GM19463 (cell line): ENCODE measurements around the gene PSMD4.
"Not testable (repeated sequence)": the region's sequence is repeated elsewhere in the genome, so short reads cannot be mapped to it uniquely, and the experiment has no call there.

Source experiments
- ATAC-seq: cut with Tn5 transposase; IDR thresholded peaks from one replicate; pipeline ENCODE4 v1.9.1; 2021; ENCODE audit warnings: mild to moderate bottlenecking, moderate library complexity; ENCODE audit not compliant: unreplicated experiment

PSMD4 gene

DNA sequence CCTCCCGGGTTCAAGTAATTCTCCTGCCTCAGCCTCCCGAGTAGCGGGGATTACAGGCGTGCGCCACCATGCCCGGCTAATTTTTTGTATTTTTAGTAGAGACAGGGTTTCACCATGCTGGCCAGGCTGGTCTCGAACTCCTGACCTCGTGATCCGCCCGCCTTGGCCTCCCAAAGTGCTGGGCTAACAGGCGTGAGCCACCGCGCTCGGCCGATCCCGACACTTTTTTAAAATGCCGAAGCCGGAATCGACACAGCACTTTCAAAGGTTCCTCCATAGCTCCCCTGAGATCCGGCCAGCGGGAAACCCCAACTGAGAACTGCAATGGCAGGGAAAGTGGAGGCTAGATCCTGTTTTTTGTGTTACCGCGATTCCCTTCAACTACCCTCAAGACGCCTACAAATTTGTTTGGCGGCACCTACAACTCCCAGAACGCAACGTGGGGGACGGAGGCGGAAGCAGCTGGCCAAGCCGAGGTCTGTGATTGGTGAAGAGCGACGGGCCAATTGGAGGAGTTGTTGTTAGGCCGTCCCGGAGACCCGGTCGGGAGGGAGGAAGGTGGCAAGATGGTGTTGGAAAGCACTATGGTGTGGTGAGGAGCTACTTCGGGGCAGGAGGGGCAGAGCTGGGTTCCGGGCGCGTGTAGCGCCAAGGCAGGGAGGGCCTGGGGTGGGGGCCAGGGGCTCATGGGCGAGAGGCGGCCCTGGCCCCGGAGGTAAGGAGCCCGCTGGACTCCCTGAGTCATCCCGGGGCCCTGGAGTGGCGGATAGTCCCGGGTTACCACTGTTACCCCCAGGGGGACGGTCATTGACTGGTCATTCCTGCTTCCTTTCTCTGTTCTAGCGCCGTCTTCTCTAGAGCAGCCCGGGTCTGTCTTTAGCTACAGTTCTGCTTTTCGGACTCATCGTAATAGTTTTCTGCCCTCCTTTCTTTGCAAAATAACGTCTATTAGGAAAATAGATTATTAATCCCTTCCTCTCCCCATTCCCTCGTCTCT is at the start of gene PSMD4:
TSS of gene PSMD4 (plus strand) at position 518 of the 997 bp plus-strand sequence. CDS start at position 567, 49 bp downstream.
- peak; percentile 95 for ATAC-seq

DNA sequence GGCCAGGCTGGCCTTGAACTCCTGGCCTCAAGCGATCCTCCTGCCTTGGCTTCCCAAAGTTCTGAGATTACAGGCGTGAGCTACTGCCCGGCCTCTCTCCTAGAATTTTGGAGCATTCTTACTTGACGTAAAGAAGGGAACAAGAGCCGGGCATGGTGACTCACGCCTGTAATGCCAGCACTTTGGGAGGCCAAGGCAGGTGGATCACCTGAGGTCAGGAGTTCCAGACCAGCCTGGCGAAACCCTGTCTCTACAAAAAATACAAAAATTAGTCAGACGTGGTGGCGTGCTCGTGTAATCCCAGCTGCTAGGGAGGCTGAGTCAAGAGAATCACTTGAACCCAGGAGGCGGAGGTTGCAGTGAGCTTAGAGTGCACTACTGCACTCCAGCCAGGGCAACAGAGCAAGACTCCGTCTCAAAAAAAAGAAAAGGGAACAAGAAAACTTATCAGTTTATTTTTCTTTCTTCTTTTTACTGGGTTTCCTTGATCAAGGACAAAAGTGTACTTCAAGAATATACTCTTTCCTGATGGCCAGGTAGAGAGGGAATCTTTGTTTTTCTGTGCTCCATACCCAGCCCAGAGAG is 49.1 kb upstream of the PSMD4 start:
- not testable (repeated sequence) for ATAC-seq

DNA sequence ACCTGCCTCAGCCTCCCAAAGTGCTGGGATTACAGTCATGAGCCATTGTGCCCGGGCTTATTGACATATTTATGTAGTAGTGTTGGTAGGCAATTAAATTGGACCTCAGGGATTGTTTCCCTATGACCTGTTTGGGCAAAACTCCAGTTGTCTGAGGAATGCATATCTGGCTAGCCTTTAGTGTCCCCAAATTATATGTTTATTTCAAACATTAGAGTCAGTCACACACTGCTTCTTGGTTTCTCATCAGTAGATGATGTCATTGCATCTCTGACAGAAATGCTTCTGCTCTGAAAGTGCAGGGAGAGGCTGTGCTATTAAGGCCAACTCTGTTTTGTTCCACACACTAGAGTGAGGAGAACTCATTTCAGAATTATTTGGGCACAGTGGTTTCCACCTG is 43.7 kb upstream of the PSMD4 start:
- no peak for ATAC-seq

DNA sequence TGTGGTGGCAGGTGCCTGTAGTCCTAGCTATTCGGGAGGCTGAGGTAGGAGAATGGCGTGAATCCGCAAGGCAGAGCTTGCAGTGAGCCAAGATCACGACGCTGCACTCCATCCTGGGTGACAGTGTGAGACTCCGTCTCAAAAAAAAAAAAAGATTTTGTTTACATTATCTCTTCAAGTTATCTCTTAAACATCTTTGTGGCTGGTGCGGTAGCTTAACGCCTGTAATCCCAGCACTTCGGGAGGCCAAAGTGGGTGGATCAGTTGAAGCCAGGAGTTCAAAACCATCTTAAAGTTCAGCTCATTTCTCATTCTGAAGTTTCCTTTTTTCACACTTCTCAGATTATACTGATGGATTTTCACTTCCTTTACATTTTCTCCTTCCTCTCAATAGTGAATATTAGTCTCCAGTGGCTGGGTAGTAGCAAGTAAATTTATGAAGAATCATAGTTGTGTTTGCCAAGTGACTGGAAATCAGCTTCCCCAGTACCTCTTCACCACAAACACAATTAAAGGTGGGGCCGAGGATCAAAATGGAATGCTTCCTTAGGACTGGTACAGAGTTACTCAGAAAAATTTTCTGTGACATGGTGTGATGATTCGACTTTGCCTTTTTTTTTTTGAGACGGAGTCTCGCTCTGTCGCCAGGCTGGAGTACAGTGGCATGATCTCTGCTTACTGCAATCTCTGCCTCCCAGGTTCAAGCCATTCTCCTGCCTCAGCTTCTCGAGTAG is 42.4 kb upstream of the PSMD4 start:
- ATAC-seq: no peak

DNA sequence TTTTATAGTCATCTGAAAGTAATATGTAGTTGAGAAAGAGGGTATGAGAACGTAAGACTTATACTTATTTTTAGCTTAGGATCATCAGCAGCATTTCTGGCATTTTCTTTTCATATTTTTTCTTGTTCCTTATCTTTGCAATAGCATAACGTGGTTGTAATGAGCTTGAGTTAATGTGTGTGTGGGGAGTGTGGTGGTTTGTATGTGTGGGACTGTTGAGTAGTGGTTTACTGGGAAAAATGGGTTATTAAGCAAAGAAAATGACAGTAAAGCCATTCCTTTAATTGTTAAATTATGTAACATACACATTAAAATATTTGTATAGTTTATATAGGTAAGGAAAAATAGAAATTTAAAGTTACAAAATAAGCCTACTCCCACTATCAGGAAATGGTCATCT is 41.0 kb upstream of the PSMD4 start:
- ATAC-seq: no peak

DNA sequence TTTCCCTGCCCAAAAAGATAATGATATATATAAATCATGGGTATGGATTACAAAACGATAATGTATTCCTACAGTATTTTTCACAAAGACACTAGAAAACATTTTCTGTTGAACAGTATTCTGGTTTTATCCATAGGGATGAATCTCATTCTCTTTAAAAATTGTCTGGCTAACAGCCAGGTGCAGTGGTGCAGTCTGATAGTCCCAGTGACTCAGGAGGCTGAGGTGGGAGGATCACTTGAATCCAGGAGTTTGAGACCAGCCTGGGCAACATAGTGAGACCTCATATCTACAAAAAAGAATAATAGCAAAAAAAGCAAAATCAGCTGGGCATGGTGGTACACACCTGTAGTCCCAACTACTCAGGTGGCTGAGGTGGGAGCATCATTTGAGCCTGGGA is 32.9 kb upstream of the PSMD4 start:
- no peak for ATAC-seq

DNA sequence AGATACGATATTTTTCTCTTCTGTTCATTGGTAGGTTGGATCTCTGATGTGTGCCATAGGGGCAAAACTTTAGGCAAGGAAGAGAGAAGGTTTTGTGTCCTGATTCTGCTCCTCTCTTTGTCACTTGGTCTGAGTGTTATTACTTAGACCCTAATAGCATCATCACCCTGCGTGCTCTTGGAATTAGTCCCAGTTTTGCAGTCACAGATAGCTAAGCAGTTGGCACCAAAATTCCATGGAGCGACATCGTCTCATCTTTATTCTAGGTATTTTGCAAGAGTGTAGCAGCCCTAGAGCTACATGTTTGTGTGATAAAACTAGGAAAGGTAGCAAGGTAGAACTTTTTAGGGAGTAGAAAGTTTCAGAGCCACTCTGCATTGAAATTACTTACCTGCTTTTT is 32.4 kb upstream of the PSMD4 start:
- ATAC-seq: no peak

DNA sequence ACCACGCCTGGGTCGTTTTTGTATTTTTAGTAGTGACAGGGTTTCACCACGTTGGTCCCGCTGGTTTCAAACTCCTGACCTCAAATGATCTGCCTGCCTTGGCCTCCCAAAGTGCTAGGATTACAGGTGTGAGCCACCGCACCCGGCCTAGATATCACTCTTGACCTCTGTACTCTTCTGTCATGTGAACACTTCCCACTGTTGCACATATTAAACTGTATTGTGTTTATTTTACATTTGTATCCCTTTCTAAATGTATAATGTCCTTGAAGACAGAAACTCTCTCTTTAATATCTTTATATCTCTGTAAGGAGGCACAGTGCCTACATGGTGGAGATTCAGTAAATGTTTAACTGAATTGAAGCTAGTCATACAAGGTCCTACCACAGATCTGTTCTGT is 19.3 kb upstream of the PSMD4 start:
- ATAC-seq: no peak

DNA sequence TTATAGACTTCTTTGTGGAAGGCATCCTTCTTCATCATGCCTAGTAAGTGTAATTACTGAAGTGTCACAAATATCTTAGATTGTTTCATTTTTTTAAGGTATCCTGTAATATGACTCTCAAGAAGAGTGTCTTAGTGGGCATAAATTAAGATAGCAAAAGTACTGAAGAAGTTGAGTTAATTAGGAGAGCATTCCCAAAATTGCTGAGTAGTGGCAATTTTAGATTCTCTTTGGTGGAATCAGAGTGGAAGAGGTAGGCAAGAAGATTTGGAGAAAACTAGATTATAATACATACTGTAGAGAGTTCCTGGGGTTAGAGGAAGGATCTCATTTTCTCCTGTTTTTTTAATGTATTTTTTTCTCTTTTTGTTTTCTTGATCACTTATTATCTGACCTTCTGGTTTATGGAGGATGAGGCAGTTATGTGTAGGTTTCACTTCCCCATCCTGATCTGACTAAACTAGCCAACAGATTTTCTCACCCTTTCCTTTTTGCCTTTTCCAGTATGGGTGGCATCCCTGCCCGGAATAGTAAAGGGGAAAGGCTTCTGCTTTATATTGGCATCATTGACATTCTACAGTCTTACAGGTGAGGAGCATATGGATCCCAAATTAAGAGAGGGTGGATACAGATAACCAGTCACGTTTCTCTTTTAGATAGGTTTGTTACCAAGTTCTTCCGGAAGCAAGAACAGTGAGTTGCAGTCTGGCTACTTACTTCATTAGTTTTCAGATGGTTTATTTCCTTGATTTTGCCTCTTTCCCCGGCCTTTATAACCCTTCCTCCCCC is 16.7 kb upstream of the PSMD4 start:
- ATAC-seq: no peak

DNA sequence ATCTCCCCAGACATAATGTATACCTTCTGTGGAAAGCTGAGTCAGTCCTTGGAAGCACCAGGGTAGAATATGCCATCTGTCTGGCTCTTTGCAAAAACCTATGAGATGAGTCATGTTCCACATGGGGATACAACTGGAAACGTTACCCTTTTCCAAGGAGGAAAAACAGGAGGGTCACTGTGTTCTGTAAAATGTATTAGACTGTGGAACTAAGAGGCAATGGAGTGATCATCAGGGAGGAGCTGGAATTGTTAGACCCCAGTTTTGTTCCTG is 16.1 kb upstream of the PSMD4 start:
- ATAC-seq: no peak

DNA sequence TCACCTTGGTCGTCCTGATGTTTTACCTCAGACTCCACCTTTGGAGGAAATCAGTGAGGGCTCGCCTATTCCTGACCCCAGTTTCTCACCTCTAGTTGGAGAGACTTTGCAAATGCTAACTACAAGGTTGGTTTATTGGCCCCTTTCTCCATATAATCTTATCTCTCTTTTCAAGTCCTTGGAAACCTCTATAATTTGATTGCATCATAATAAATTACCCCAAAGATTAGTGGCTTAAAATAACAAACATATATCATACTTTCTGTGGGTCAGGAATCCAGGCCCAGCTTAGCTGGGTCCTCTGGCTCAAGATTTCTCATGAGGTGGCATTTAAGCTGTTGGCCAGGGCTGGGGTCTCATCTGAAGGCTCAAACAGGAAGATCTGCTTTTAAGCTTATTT is 12.1 kb upstream of the PSMD4 start:
- no peak for ATAC-seq

DNA sequence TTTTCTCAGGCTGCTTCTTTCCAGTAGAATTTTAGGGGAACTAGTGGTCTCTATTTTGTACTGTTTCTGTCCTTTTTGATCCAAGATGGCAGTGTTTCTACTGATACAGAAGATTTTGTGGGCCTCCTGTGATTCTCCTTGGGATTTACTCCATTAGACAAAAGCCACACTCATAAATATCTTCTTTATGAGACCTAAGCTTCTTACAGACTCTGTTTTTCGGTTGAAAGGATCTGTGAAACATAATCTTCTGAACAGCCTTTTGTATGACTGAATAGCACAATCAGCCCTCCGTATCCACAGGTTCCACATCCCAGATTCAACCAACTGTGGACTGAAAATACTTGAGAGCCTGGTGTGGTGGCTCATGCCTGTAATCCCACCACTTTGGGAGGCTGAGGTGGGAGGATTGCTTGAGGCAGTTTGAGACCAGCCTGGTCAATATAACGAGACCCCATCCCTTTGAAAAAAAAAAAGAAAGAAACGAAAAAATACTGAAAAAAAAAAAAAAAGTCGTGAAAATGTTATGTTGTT is 10.8 kb upstream of the PSMD4 start:
- no peak for ATAC-seq

DNA sequence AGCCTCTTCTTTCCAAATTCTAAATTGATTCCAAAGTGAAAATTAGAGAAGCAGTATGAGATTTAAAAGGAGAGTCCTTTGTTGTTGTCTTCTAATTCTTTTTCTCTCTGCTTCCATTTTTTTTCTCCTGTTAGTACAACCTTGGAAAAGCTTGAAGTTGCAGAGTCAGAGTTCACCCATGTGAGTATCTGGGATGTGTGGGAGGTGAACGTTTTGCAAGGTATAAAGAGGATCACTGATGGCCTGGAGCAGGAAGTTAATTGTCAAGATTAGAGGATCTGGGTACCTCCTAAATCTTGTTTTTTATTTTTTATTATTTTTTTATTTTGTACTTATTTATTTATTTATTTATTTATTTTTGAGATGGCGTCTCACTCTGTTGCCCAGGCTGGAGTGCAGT is 7.7 kb upstream of the PSMD4 start:
- no peak for ATAC-seq

DNA sequence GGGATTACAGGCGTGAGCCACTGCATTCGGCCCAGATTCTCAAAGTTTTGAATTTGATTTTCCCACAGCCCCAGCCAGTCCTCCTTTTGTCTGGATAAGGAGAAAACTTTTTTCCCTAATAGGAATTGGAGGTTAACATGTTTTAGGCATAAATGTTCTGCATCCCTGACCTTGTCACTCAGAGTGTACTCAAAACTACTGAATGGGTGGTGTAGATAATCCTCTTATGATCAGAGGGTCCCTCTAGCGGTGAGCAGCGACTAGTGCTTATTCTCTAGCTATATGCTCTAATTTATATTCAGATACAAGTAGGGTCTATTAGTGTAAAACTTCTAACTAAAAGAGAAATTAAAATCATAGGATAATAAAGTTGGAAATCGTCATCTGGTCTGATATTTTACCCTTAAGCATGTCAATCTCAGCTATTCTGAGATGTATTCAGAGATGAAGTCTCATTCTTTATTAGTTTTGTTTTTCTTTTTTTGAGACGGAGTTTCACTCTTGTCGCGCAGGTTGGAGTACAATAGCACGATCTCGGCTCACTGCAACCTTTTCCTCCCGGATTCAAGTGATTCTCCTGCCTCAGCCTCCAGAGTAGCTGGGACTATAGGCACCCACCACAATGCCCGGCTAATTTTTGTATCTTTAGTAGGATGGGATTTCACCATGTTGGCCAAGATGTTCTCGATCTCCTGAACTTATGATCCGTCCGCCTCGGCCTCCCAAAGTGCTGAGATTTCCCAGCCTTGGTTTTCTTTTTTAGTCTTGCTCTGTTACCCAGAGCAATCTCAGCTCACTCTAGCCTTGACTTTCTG is 2.7 kb upstream of the PSMD4 start:
- no peak for ATAC-seq

DNA sequence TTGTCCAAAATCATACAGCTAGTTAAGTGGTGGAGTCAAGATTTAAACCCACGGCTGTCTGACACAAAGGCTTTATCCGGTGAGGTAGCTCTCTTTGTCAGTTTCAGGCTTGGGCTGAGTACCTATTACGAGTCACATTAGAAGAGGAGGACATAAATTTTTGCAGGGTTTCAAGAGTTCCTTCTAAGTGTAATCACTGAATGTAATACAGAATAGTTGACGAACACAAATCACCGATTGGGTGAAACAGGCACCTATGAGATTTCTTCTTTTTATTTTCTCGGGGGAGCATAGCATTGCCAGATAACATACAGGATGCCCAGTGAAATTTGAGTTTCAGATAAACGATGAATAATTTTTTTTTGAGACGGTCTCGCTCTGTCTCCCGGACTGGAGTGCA is 847 bp downstream of the PSMD4 start:
- ATAC-seq: no peak

DNA sequence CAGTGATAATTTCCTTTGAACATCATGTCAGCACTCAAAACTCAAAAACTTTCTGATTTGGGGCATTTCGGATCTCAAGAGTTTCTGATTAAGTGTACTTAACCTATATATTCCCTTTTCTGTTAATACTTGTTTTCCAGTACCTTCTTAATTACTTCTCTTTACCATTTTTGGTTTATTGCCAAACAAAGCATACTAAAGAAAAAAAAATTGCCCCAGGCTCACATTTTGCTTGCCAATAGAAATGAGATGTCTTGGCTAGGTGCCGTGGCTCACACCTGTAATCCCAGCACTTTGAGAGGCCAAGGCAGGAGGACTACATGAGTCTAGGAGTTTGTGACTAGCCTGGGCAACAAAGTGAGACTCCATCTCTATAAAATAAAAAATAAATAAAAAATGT is 4.8 kb downstream of the PSMD4 start:
- no peak for ATAC-seq

DNA sequence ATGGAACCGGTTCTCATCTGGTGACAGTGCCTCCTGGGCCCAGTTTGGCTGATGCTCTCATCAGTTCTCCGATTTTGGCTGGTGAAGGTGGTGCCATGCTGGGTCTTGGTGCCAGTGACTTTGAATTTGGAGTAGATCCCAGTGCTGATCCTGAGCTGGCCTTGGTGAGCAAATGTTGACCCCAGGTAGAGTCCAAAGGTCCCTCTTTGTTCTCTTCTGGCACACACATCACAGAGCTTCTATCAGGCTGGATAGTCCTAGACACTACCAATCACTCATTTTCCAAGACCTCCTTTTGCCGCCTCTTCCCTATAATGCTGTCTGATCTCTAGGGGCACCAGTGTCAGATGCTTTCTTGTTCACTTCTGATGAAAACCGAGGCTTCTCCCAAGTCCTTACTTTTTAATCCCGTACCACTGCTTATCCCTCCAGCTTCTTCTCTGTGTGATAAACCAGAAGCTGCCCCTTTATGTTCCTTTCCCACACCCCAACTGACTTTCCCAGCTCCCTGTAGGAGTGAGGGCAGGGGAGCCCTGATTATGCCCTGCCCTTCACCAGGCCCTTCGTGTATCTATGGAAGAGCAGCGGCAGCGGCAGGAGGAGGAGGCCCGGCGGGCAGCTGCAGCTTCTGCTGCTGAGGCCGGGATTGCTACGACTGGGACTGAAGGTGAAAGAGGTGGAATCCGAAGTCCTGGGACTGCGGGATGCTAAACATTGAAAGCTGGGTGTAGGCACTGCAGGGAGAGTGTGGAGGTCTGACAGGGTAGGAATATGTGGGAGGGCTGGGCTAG is 11.1 kb downstream of the PSMD4 start:
- no peak for ATAC-seq

DNA sequence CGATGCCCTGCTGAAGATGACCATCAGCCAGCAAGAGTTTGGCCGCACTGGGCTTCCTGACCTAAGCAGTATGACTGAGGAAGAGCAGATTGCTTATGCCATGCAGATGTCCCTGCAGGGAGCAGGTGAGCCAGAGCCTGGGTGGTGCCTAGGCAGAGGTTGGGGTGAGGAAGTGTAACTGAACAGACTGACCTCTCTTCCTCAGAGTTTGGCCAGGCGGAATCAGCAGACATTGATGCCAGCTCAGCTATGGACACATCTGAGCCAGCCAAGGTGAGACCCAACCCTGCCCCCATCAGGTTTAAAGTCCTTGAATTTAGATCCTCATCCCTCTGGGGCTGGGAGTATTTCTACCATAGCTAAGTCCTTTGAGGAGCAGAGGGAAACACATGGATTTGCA is 11.8 kb downstream of the PSMD4 start:
- no peak for ATAC-seq

DNA sequence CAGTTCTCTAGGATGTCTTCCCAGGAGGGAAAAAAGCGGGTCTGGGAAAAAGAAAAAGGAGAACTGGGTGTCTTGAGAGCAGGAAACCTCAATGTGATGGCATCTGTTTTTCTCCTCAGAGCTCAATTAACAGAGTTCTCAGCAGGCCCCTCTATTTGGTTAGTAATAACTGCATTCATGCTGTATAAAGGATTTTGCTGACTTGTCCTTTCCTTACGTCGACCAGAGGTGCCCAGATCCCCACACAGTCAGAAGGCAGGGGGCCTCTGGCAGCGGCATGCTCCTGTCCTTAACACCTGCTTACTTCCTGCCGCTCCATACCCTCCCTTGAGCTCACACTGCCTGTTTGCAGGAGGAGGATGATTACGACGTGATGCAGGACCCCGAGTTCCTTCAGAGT is 12.3 kb downstream of the PSMD4 start:
- ATAC-seq: no peak
